SK-N-SH treated with all-trans-retinoic acid at 6 μM for 48 hours (cell line): ENCODE measurements around the gene OGFOD3.

Source experiments
- OSR1 ChIP-seq: fragments of 250-450 bp; sonication (Bioruptor Pico); IDR thresholded peaks from 2 replicates; pipeline ENCODE4 v1.8.0; 2022; ENCODE audit warnings: moderate library complexity, mild to moderate bottlenecking, inconsistent platforms
- POU6F1 ChIP-seq: fragments of 250-450 bp; sonication (Bioruptor Pico); IDR thresholded peaks from 2 replicates; pipeline ENCODE4 v1.8.0; 2021; ENCODE audit warnings: low read depth, mild to moderate bottlenecking, moderate library complexity, borderline replicate concordance
- TCF4 ChIP-seq: fragments of 250-450 bp; sonication (Bioruptor Pico); IDR thresholded peaks from 2 replicates; pipeline ENCODE4 v1.8.0; 2021; ENCODE audit warnings: mild to moderate bottlenecking, moderate library complexity, borderline replicate concordance
- TSHZ2 ChIP-seq: fragments of 250-450 bp; sonication (Bioruptor Pico); IDR thresholded peaks from 2 replicates; pipeline ENCODE4 v1.5.0; 2020; ENCODE audit warnings: mild to moderate bottlenecking, moderate library complexity
- ZC3H10 ChIP-seq: fragments of 250-450 bp; sonication (Bioruptor Pico); IDR thresholded peaks from 2 replicates; pipeline ENCODE4 v1.5.1; 2021; ENCODE audit warnings: mild to moderate bottlenecking, moderate library complexity
- ZFP3 ChIP-seq: fragments of 250-450 bp; sonication (Bioruptor Pico); IDR thresholded peaks from 2 replicates; pipeline ENCODE4 v1.5.0; 2020; ENCODE audit warnings: mild to moderate bottlenecking, moderate library complexity
- ZFP30 ChIP-seq: fragments of 450-650 bp; formaldehyde crosslinking; IDR thresholded peaks from 2 replicates; pipeline ENCODE4 v1.5.0; 2022; ENCODE audit warnings: mild to moderate bottlenecking, moderate library complexity
- ZNF565 ChIP-seq: fragments of 450-650 bp; formaldehyde crosslinking; conservative IDR thresholded peaks from 2 replicates; pipeline ENCODE4 v1.5.0; 2020; ENCODE audit warnings: low read depth, mild to moderate bottlenecking, moderate library complexity
- ZNF8 ChIP-seq: fragments of 450-650 bp; formaldehyde crosslinking; IDR thresholded peaks from 2 replicates; pipeline ENCODE4 v1.5.0; 2020; ENCODE audit warnings: mild to moderate bottlenecking, moderate library complexity

GRCh38 chr17:82390015-82390859, 28.1 kb downstream of the OGFOD3 start:
- TF ChIP-seq OSR1 = no peak
- TF ChIP-seq TSHZ2 (CRISPR knock-in tag) = no peak
- no peak for TF ChIP-seq ZC3H10 (CRISPR knock-in tag)
- TF ChIP-seq ZNF8 (CRISPR knock-in tag) = no peak
- no peak for TF ChIP-seq POU6F1 (CRISPR knock-in tag)
- no peak for TF ChIP-seq ZFP30
- TF ChIP-seq ZFP3 (CRISPR knock-in tag) = no peak
- TF ChIP-seq ZNF565 (CRISPR knock-in tag) = no peak
- TF ChIP-seq TCF4 (CRISPR knock-in tag) = no peak
